ENCODE data around the gene CPPED1.

CPPED1 gene

GRCh38 chr16:12682432-12683165 lies 121.1 kb downstream of the CPPED1 start:
- TF ChIP-seq, protein P1, sequence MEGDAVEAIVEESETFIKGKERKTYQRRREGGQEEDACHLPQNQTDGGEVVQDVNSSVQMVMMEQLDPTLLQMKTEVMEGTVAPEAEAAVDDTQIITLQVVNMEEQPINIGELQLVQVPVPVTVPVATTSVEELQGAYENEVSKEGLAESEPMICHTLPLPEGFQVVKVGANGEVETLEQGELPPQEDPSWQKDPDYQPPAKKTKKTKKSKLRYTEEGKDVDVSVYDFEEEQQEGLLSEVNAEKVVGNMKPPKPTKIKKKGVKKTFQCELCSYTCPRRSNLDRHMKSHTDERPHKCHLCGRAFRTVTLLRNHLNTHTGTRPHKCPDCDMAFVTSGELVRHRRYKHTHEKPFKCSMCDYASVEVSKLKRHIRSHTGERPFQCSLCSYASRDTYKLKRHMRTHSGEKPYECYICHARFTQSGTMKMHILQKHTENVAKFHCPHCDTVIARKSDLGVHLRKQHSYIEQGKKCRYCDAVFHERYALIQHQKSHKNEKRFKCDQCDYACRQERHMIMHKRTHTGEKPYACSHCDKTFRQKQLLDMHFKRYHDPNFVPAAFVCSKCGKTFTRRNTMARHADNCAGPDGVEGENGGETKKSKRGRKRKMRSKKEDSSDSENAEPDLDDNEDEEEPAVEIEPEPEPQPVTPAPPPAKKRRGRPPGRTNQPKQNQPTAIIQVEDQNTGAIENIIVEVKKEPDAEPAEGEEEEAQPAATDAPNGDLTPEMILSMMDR (conservative IDR thresholded peaks at IDR 0.05; ENCODE audit: low read depth, low read length) = no peak
- no peak for DNase-seq (ENCODE audit: low read depth)
- no peak overlapping the region for H3K4me3 ChIP-seq (ENCODE audit: low read depth, low read length)

- peak; percentile 37 for DNase-seq (ENCODE audit: low read depth)
- TF ChIP-seq, protein P1 (conservative IDR thresholded peaks at IDR 0.05; ENCODE audit: low read depth, low read length) = no peak
- no peak overlapping the region for H3K4me3 ChIP-seq (ENCODE audit: low read depth, low read length)
Observed at GRCh38 chr16:12681653-12682052, 122.0 kb downstream of the CPPED1 start.

GRCh38 chr16:12680531-12680930 lies 123.2 kb downstream of the CPPED1 start:
- no peak for DNase-seq (ENCODE audit: low read depth)
- TF ChIP-seq, protein P1 (conservative IDR thresholded peaks at IDR 0.05; ENCODE audit: low read depth, low read length) = no peak
- H3K4me3 ChIP-seq (ENCODE audit: low read depth, low read length) = no peak overlapping the region

DNA sequence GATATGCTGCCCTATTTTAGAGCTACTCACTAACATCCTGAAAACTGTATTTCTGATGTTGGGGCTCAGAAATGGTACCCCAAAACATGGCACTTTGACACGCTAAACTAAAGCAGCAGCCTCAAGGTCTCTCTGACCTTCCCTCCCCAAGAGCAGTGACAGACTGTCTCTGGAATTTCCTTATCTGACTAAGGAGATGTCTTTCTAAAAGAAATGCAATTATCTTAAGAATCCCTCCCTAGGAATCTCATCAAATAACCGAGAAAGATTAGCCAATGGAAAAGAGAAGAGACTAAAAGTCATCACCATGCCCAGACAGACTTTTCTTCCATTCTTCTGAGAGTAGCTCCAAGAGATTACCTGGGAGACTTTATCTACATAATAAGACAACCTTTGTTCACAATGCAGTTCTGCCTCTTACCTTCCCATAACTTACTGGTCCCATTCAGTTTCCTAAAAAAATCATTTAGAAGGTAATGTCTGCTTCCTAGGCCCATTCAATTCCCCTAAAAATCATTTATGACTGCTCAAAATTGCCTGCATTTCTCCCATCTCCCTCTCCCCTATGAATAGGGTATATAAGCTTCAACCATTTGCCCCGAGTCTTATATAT lies 123.9 kb downstream of the CPPED1 start:
- DNase-seq (ENCODE audit: low read depth) = peak; percentile 44
- TF ChIP-seq, protein P1 (conservative IDR thresholded peaks at IDR 0.05; ENCODE audit: low read depth, low read length) = no peak
- no peak overlapping the region for H3K4me3 ChIP-seq (ENCODE audit: low read depth, low read length)

- H3K4me3 ChIP-seq (ENCODE audit: low read depth, low read length) = no peak overlapping the region
- DNase-seq (ENCODE audit: low read depth) = no peak
- TF ChIP-seq, protein P1 (conservative IDR thresholded peaks at IDR 0.05; ENCODE audit: low read depth, low read length) = no peak
Observed at GRCh38 chr16:12678983-12679382, 124.7 kb downstream of the CPPED1 start.

- no peak overlapping the region for H3K4me3 ChIP-seq (ENCODE audit: low read depth, low read length)
- no peak for DNase-seq (ENCODE audit: low read depth)
- TF ChIP-seq, protein P1 (conservative IDR thresholded peaks at IDR 0.05; ENCODE audit: low read depth, low read length) = no peak
Observed at GRCh38 chr16:12677502-12677901, 126.2 kb downstream of the CPPED1 start.

GRCh38 chr16:12675852-12676251 lies 127.8 kb downstream of the CPPED1 start:
- TF ChIP-seq, protein P1 (conservative IDR thresholded peaks at IDR 0.05; ENCODE audit: low read depth, low read length) = no peak
- H3K4me3 ChIP-seq (ENCODE audit: low read depth, low read length) = no peak overlapping the region
- DNase-seq (ENCODE audit: low read depth) = peak; percentile 77
